ENCODE results near the gene MCM5. TPM values are rescaled to one million over a fixed set of nuclear protein-coding genes. Genes with fewer than 3 reads are reported as not detected.

The MCM5 gene
- total RNA-seq, 1 experiment from 2014 or later: 274 TPM

DNA sequence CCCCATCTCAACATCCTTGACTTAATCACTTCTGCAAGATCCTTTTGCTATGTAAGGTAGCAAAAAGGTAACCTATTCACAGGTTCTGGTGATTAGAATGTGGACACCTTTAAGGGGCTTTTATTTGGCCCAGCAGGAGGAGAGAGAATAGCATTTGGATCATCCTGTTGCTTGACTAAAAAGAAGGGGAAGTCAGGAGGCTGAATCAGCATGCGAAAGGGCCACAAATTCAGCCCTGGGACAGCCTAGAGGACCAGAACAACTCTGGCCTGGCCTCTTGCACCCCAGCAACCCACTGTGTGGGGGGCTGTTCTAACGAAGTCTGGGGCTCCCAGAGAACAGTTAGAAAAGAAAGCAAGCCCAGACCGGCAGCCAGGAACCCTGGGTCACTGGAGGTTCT lies 22.2 kb upstream of the MCM5 start:
- peaks cover 60 to 69% of the 10 kb centered on the region in 2 experiments for H3K4me1 Mint-ChIP-seq
- H3K4me1 ChIP-seq (ENCODE audit: insufficient read depth, low read length): peaks cover 9% of the 10 kb centered on the region; the same call in 1 of the 2 replicates
- no peaks in the 10 kb centered on the region for H3K36me3 Mint-ChIP-seq (ENCODE audit: insufficient read depth in 1 of 3, low read depth in 3 of 3)
- H2BK15ac ChIP-seq (ENCODE audit: low read depth, low read length): no peak overlapping the region
- no peak overlapping the region for H2BK20ac ChIP-seq (ENCODE audit: low read depth, low read length, poor library complexity, severe bottlenecking)
- H3K56ac ChIP-seq (ENCODE audit: insufficient read length, low read depth, low read length): no peak overlapping the region
- H2AK5ac ChIP-seq (ENCODE audit: insufficient read length, low read length): no peak overlapping the region
- H3K9me3 Mint-ChIP-seq: no peaks in the 10 kb centered on the region; a peak in 1 of 5 replicates
- H3K18ac ChIP-seq (ENCODE audit: insufficient read length, low read depth, low read length): peak overlapping the region; percentile 16
- peak overlapping the region; percentile 96 for H3K27ac ChIP-seq (ENCODE audit: insufficient read length, low read depth, low read length)
- H3K23me2 ChIP-seq (ENCODE audit: insufficient read length, low read depth, low read length, poor library complexity, severe bottlenecking): peaks cover 7% of the 10 kb centered on the region
- peak; percentile 58 for DNase-seq
- H3K27me3 ChIP-seq (ENCODE audit: insufficient read depth, low read length): no peaks in the 10 kb centered on the region
- WGBS (ENCODE audit: extremely low coverage, insufficient read length, low lambda C conversion rate): no CpG with 5 or more reads among the region's 3 CpGs
- H2BK120ac ChIP-seq (ENCODE audit: low read depth, low read length, poor library complexity, severe bottlenecking): no peak overlapping the region
- no peaks in the 10 kb centered on the region for H3K79me1 ChIP-seq (ENCODE audit: insufficient read depth, low read depth, low read length, poor library complexity, severe bottlenecking)
- H4K8ac ChIP-seq (replicated peaks; ENCODE audit: insufficient read length, low read depth, low read length): no peak overlapping the region
- no peak overlapping the region for H4K5ac ChIP-seq (ENCODE audit: insufficient read length, low read depth, low read length)
- no peak overlapping the region for H2BK12ac ChIP-seq (ENCODE audit: insufficient read length, low read depth, low read length)
- H3K23ac ChIP-seq (ENCODE audit: insufficient read length, low read depth, low read length): no peak overlapping the region
- no peak overlapping the region for H3K4me2 ChIP-seq (ENCODE audit: insufficient read depth, insufficient read length, low read length)
- no peak overlapping the region for H4K91ac ChIP-seq (ENCODE audit: insufficient read length, low read depth, low read length)
- no peak overlapping the region for H3K4ac ChIP-seq (ENCODE audit: low read depth, low read length)
- TF ChIP-seq, protein P1, sequence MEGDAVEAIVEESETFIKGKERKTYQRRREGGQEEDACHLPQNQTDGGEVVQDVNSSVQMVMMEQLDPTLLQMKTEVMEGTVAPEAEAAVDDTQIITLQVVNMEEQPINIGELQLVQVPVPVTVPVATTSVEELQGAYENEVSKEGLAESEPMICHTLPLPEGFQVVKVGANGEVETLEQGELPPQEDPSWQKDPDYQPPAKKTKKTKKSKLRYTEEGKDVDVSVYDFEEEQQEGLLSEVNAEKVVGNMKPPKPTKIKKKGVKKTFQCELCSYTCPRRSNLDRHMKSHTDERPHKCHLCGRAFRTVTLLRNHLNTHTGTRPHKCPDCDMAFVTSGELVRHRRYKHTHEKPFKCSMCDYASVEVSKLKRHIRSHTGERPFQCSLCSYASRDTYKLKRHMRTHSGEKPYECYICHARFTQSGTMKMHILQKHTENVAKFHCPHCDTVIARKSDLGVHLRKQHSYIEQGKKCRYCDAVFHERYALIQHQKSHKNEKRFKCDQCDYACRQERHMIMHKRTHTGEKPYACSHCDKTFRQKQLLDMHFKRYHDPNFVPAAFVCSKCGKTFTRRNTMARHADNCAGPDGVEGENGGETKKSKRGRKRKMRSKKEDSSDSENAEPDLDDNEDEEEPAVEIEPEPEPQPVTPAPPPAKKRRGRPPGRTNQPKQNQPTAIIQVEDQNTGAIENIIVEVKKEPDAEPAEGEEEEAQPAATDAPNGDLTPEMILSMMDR (conservative IDR thresholded peaks at IDR 0.05): no peak
- peak overlapping the region; percentile 94 to 99 (median 96) for H3K27ac Mint-ChIP-seq
- no peak overlapping the region for H3T11ph ChIP-seq (ENCODE audit: low read length)
- no peak overlapping the region for H3K9ac ChIP-seq (ENCODE audit: extremely low read depth, insufficient read length, low read length)
- H3K27me3 Mint-ChIP-seq (ENCODE audit: low read depth): peaks cover 1% of the 10 kb centered on the region; the same call in 1 of the 2 replicates
- no peaks in the 10 kb centered on the region for H3K79me2 ChIP-seq (ENCODE audit: insufficient read depth, low read length)
- no peaks in the 10 kb centered on the region for H3K9me3 ChIP-seq (ENCODE audit: control insufficient read depth, low read depth, low read length)
- no peak overlapping the region for H2BK5ac ChIP-seq (ENCODE audit: insufficient read length, low read length)
- no peak overlapping the region for H3K4me3 Mint-ChIP-seq
- H2AFZ ChIP-seq (ENCODE audit: low read length): no peak overlapping the region
- peak overlapping the region; percentile 31; the same call in 1 of the 2 replicates for H3K14ac ChIP-seq (ENCODE audit: insufficient read depth, low read length)
- H4K20me1 ChIP-seq (ENCODE audit: control insufficient read depth, insufficient read depth, insufficient read length): no peaks in the 10 kb centered on the region
